Breast epithelium (tissue), 3 donors: Measurements from ENCODE around the gene CHURC1.

Experiments
- CTCF ChIP-seq, 3 donors: fragments of 450-650 bp; IDR thresholded peaks; one replicate each; pipeline ENCODE4 v1.5.1; 2016 to 2017; ENCODE audit warnings: antibody characterized with exemption in 3 of 3, mild to moderate bottlenecking in 3 of 3, moderate library complexity in 3 of 3
- POLR2A ChIP-seq: fragments of 450-650 bp; IDR thresholded peaks from one replicate; pipeline ENCODE4 v1.6.1; 2016; ENCODE audit warnings: antibody characterized with exemption, mild to moderate bottlenecking, moderate library complexity
- POLR2AphosphoS5 ChIP-seq, 3 donors: sonication (generic); formaldehyde crosslinking; IDR thresholded peaks; one replicate each; pipeline ENCODE4 v1.6.1; 2017; ENCODE audit warnings: antibody characterized with exemption in 3 of 3

GRCh38 chr14:64919618-64920017, 5.4 kb downstream of the CHURC1 start:
- TF ChIP-seq POLR2A (no peak), CTCF (IDR thresholded peaks at IDR 0.05) (no peak), POLR2AphosphoS5 (IDR thresholded peaks at IDR 0.05) (no peak)
